Measurements from ENCODE around the gene PLPPR3. TPM values are rescaled to one million over a fixed set of nuclear protein-coding genes. Genes with fewer than 3 reads are reported as not detected.
A peak's percentile ranks its signal among the peaks of the same experiment; 100 is the strongest.

PLPPR3 gene
- total and polyA plus RNA-seq, 9 of the 15 experiments (the other 6 are each of a cell fraction or from before 2014, with no cell fraction given), result 0.01 to 48.2 (median 8.6) TPM

DNA sequence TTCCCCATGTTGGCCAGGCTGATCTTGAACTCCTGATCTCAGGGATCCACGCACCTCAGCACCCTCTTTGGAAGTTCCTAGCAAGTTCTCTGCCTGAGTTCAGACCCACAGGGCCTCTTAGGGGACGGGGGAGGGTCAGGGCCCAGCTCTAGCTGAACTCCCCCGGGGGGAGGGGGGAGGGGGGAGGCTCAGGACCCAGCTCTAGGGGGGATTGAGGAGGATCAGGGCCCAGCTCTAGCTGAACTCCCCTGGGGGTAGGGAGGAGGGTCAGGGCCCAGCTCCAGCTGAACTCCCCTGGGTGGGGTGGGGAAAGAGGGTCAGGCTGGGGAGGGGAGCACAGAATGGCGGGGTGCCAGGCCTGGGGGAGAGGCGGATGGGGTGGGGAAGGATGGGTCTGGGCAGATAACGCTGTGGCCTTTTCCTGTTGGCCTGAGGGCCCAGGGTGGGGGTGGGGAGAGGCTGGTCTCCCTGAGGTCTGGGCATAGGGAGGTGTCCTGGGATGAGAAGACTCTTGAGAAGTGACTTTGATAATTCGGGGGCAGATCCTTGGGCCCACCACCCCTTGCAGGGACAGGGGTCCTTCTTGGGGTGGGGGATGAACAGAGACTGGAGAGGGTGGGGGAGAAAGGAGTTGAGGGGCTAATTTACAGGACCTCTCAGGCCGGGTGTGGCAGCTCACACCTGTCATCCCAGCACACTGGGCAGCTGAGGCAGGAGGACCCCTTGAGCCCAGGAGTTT, 30.0 kb downstream of the PLPPR3 start (continued):
- TF ChIP-seq FOXA3 (CRISPR knock-in tag; conservative IDR thresholded peaks at IDR 0.05 in 1 of 2, IDR thresholded peaks at IDR 0.05 in 1 of 2), result no peak
- no peak for TF ChIP-seq ZNF76 (CRISPR knock-in tag; IDR thresholded peaks at IDR 0.05; ENCODE audit: borderline replicate concordance)
- TF ChIP-seq, protein P1, sequence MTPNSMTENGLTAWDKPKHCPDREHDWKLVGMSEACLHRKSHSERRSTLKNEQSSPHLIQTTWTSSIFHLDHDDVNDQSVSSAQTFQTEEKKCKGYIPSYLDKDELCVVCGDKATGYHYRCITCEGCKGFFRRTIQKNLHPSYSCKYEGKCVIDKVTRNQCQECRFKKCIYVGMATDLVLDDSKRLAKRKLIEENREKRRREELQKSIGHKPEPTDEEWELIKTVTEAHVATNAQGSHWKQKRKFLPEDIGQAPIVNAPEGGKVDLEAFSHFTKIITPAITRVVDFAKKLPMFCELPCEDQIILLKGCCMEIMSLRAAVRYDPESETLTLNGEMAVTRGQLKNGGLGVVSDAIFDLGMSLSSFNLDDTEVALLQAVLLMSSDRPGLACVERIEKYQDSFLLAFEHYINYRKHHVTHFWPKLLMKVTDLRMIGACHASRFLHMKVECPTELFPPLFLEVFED (CRISPR knock-in tag; conservative IDR thresholded peaks at IDR 0.05), result no peak
- no peak for TF ChIP-seq ZNF282 (CRISPR knock-in tag; IDR thresholded peaks at IDR 0.05)
- no peak for TF ChIP-seq MCM3 (IDR thresholded peaks at IDR 0.05)
- no peak for TF ChIP-seq SP1 (CRISPR knock-in tag; IDR thresholded peaks at IDR 0.05)
- no peak for TF ChIP-seq SRSF1 (IDR thresholded peaks at IDR 0.05; ENCODE audit: low read depth, low read length)
- TF ChIP-seq ATF7 (IDR thresholded peaks at IDR 0.05), result no peak
- TF ChIP-seq, protein P2, sequence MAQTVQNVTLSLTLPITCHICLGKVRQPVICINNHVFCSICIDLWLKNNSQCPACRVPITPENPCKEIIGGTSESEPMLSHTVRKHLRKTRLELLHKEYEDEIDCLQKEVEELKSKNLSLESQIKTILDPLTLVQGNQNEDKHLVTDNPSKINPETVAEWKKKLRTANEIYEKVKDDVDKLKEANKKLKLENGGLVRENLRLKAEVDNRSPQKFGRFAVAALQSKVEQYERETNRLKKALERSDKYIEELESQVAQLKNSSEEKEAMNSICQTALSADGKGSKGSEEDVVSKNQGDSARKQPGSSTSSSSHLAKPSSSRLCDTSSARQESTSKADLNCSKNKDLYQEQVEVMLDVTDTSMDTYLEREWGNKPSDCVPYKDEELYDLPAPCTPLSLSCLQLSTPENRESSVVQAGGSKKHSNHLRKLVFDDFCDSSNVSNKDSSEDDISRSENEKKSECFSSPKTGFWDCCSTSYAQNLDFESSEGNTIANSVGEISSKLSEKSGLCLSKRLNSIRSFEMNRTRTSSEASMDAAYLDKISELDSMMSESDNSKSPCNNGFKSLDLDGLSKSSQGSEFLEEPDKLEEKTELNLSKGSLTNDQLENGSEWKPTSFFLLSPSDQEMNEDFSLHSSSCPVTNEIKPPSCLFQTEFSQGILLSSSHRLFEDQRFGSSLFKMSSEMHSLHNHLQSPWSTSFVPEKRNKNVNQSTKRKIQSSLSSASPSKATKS (CRISPR knock-in tag; IDR thresholded peaks at IDR 0.05), result no peak
- peak; percentile 87 for TF ChIP-seq EP300 (IDR thresholded peaks at IDR 0.05; ENCODE audit: low read length)
- TF ChIP-seq MITF (IDR thresholded peaks at IDR 0.05), result no peak
- TF ChIP-seq ATF6 (CRISPR knock-in tag; IDR thresholded peaks at IDR 0.05), result no peak
- no peak for TF ChIP-seq NCOA2 (IDR thresholded peaks at IDR 0.05; ENCODE audit: partially characterized antibody in 2 of 2)
- TF ChIP-seq SLC30A9 (CRISPR knock-in tag; IDR thresholded peaks at IDR 0.05), result no peak
- TF ChIP-seq DNMT1 (IDR thresholded peaks at IDR 0.05), result no peak
- TF ChIP-seq KAT2B (IDR thresholded peaks at IDR 0.05; ENCODE audit: low read depth, low read length), result no peak
- TF ChIP-seq ZNF23 (CRISPR knock-in tag; IDR thresholded peaks at IDR 0.05), result no peak
- TF ChIP-seq ILF3 (IDR thresholded peaks at IDR 0.05; ENCODE audit: borderline replicate concordance), result no peak
- no peak for TF ChIP-seq POLR2AphosphoS2 (IDR thresholded peaks at IDR 0.05; ENCODE audit: low read length)
- no peak for TF ChIP-seq NONO (IDR thresholded peaks at IDR 0.05; ENCODE audit: low read depth in 2 of 2, low read length in 1 of 2)
- TF ChIP-seq XRCC3 (IDR thresholded peaks at IDR 0.05), result no peak
- peak in 1 of 2 experiments; percentile 80; a peak in 2 of 4 replicates for TF ChIP-seq RCOR1 (IDR thresholded peaks at IDR 0.05; ENCODE audit: borderline replicate concordance in 1 of 2, low read depth in 2 of 2, low read length in 2 of 2)

Measured in K562 (cell line).